Activated CD8-positive, alpha-beta T cell treated with anti-CD3 and anti-CD28 coated beads for 36 hours (primary cell): ENCODE results near the gene SYNM. TPM values are rescaled to one million over a fixed set of nuclear protein-coding genes. Genes with fewer than 3 reads are reported as not detected.

Experiments used
- ATAC-seq: fragments of 200-7000 bp; cut with Tn5 transposase; one replicate; pipeline ENCODE4 v1.10.0; 2021; ENCODE audit warnings: mild to moderate bottlenecking, moderate library complexity
- CTCF ChIA-PET: fragments of 350-600 bp; sonication (Branson Sonifier 250); formaldehyde crosslinking; loops from one replicate; lab custom pipeline; 2021; ENCODE audit warnings: antibody characterized with exemption; lab: Charles Lee
- POLR2A ChIA-PET: fragments of 350-600 bp; sonication (Branson Sonifier 250); formaldehyde crosslinking; loops from one replicate; lab custom pipeline; 2021; ENCODE audit warnings: antibody characterized with exemption; lab: Charles Lee
- DNase-seq: peaks from one replicate; pipeline ENCODE4 v3.0.0-alpha.2; 2020
- H3K27ac Mint-ChIP-seq: one replicate; pipeline ENCODE4 v1.8.0; 2021; ENCODE audit warnings: mild to moderate bottlenecking, mixed read lengths
- H3K27me3 Mint-ChIP-seq: one replicate; pipeline ENCODE4 v1.8.0; 2021; ENCODE audit warnings: mixed read lengths
- H3K36me3 Mint-ChIP-seq: one replicate; pipeline ENCODE4 v1.8.0; 2021; ENCODE audit warnings: low read depth, mixed read lengths
- H3K4me1 Mint-ChIP-seq: one replicate; pipeline ENCODE4 v1.8.0; 2021; ENCODE audit warnings: low read depth, mixed read lengths
- H3K4me3 Mint-ChIP-seq: one replicate; pipeline ENCODE4 v1.8.0; 2021; ENCODE audit warnings: mild to moderate bottlenecking, moderate library complexity, mixed read lengths
- H3K9me3 Mint-ChIP-seq: one replicate; pipeline ENCODE4 v1.8.0; 2021; ENCODE audit warnings: mixed read lengths
- intact Hi-C: fragments of 100-400 bp; cut with micrococcal nuclease; formaldehyde crosslinking; loops from one replicate; pipeline ENCODE4 v1.10.0; 2022
- total RNA-seq, 2 experiments: library from RNA; stranded (reverse); gene quantifications; one replicate each; pipeline ENCODE4 v1.2.3, GENCODE V29; 2021
- TF ChIP-seq, protein P1 (sequence below): fragments of 200-600 bp; IDR thresholded peaks from one replicate; pipeline ENCODE4 v1.8.0; 2022; ENCODE audit warnings: antibody characterized with exemption, mild to moderate bottlenecking

SYNM gene
- total RNA-seq, 2 experiments from 2014 or later: 0.63 to 0.69 TPM

DNA sequence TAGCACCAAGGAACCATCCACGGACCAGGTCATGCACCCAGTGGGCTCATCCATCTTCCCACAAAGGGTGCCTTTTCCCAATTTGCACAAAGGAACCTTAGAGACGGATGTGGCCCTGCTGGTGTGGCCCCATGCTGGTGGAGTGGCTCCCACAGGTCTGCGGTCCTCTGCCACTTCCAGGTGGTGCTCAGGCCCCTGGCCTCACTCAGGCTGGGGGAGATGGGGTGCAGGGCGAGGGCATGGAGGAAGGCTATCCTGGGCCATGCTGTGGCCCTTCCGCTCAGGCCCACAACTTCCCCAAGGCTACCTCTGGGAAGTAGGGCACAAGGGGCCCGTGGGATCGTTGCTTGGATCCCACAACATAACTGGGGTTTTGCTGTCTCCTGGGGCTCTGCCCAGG is 5.2 kb upstream of the SYNM start:
- Mint-ChIP-seq H3K36me3 (no peaks in the 10 kb centered on the region), H3K4me3 (no peak overlapping the region), H3K4me1 (peaks cover 2% of the 10 kb centered on the region), H3K27me3 (peaks cover 33% of the 10 kb centered on the region), H3K27ac (no peak overlapping the region), H3K9me3 (no peaks in the 10 kb centered on the region)
- no peak for ATAC-seq
- no peak for DNase-seq
- CTCF ChIA-PET: interaction anchor here (0.7 to 3.3 kb wide), 8 partner anchors 13 to 272 kb away, joined by 3 to 15 read pairs (median 4); no protein-coding TSS in a partner anchor
- intact Hi-C loops: no loop called here
- TF ChIP-seq, protein P1, sequence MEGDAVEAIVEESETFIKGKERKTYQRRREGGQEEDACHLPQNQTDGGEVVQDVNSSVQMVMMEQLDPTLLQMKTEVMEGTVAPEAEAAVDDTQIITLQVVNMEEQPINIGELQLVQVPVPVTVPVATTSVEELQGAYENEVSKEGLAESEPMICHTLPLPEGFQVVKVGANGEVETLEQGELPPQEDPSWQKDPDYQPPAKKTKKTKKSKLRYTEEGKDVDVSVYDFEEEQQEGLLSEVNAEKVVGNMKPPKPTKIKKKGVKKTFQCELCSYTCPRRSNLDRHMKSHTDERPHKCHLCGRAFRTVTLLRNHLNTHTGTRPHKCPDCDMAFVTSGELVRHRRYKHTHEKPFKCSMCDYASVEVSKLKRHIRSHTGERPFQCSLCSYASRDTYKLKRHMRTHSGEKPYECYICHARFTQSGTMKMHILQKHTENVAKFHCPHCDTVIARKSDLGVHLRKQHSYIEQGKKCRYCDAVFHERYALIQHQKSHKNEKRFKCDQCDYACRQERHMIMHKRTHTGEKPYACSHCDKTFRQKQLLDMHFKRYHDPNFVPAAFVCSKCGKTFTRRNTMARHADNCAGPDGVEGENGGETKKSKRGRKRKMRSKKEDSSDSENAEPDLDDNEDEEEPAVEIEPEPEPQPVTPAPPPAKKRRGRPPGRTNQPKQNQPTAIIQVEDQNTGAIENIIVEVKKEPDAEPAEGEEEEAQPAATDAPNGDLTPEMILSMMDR: no peak
- POLR2A ChIA-PET: no interaction called here

DNA sequence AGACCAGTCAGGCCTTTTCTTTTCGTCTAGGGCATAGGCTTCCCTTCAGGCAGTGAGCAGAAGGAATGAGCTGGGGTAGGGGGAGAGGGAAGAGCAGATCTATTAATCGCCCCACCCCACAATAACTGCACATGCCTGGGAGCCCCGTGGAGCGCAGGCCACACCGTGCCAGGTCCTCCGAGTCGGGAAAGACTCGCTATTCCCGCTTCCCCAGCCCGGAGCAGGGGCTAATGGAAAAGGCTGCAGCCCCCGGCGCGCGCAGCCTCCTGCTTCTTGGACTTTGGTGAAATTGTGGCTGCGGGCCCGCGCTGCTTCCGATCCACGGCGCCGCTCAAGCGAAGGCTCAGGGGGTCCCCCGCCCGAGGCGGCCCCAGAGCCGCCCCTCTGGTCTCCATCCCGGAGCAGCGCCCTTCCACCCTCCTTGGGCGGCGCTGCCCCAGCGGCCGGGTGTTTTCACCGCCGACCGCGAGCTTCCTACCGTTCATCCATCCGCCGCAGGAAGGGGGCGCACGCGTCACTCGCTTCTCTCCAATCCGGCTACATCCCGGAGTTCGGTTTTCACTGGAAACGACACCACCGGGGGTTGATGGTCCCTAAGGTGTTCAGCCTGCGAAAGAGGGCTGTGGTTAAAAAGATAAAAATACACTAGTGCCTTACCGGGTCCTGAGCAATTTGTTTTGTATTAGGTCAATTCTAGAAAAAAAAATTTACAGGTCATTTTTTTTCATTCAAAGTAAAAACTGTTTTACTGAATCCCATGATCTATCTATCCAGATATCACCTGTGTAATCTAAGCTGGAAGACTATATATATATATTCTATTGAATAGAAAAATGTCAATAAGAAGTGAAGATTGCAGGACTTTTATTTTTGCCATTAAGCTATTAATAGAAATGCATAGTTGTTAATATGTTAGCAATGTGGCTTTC is 4.4 kb upstream of the SYNM start:
- Mint-ChIP-seq H3K4me1 (peaks cover 2% of the 10 kb centered on the region), H3K4me3 (no peak overlapping the region), H3K27ac (no peak overlapping the region), H3K36me3 (no peaks in the 10 kb centered on the region), H3K27me3 (peaks cover 35% of the 10 kb centered on the region), H3K9me3 (no peaks in the 10 kb centered on the region)
- ChIA-PET POLR2A (no interaction called here), CTCF (interaction anchor here (0.6 to 3.7 kb wide), 24 partner anchors 9 to 604 kb away, joined by 3 to 19 read pairs (median 4); no protein-coding TSS in a partner anchor)
- DNase-seq: peak; percentile 69
- TF ChIP-seq, protein P1: peak; percentile 69
- intact Hi-C loops: no loop called here
- peak; percentile 38 for ATAC-seq

DNA sequence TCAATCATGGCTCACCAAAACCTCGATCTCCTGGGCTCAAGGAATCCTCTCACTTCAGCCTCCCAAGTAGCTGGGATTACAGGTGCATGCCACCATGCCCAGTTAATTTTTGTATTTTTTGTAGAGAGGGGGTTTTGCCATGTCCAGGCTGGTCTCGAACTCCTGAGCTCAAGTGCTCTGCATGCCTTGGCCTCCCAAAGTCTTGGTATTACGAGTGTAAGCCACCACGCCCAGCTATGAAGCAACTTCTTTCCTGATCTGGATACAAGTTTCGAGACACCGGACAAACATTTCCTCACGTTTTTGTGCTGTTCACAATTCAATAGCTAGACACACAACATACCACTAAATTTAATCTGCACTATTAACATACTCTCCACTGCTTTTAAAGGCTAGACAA is 3.4 kb upstream of the SYNM start:
- ATAC-seq (no peak), DNase-seq (no peak)
- no peaks in the 10 kb centered on the region for H3K9me3 Mint-ChIP-seq
- H3K27me3 Mint-ChIP-seq: peaks cover 39% of the 10 kb centered on the region
- no peak overlapping the region for H3K27ac Mint-ChIP-seq
- ChIA-PET CTCF (interaction anchor here (0.7 to 3.7 kb wide), 17 partner anchors 9 to 603 kb away, joined by 3 to 19 read pairs (median 5); no protein-coding TSS in a partner anchor), POLR2A (no interaction called here)
- intact Hi-C loops: no loop called here
- H3K4me1 Mint-ChIP-seq: peaks cover 8% of the 10 kb centered on the region
- no peaks in the 10 kb centered on the region for H3K36me3 Mint-ChIP-seq
- H3K4me3 Mint-ChIP-seq: no peak overlapping the region
- TF ChIP-seq, protein P1: no peak

DNA sequence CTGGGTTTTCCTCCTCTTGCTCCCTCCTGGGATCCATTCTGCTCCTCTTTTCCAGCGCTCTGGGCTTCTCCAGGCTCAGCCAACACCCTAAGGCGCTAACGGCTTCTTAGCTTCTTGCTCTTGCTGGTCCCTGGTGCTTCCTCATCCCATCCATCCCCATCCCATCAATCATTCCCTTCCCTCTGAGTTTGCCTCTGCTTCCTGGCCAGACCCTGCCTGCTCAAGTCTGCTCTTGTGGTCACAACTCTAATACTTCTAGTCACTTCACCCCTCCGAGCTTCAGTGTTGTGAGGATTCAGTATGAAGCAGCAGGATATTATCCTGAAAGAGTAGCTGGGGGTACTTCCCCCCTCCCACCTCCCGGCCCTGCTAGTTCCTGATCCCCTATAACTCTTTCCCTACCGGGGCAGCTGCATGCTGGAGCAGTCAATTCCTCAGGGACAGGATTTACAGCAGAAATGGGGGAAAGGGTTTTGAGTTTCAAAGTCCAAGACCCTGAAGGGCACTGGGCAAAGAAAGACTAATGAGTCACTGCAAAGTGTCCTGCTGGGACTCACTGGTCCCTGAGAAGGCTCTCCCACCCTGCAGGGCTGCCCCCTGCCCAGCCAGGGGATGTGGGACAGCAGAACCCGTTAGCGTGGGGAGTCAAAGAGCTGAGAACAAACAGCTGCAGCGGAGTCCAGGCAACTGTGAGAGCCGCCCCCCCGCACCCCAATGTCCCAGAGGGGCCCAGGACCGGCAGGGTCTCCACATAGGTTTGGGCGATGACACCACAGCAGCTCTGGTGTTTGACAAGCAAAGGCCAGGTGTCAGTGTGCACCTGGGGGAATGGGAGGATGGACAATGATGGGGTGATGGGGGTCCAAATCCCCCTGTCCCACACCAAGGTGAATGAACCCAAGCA is 2.3 kb upstream of the SYNM start:
- Mint-ChIP-seq H3K36me3 (no peaks in the 10 kb centered on the region), H3K27me3 (peaks cover 45% of the 10 kb centered on the region), H3K4me1 (peaks cover 13% of the 10 kb centered on the region), H3K9me3 (no peaks in the 10 kb centered on the region), H3K27ac (no peak overlapping the region), H3K4me3 (no peak overlapping the region)
- no peak for DNase-seq
- intact Hi-C loops: loop anchor here (2.0 kb wide), 1 partner anchor 110 kb away; no protein-coding TSS in a partner anchor
- ATAC-seq: no peak
- ChIA-PET CTCF (interaction anchor here (0.7 to 3.7 kb wide), 7 partner anchors 8 to 111 kb away, joined by 3 to 19 read pairs (median 9); no protein-coding TSS in a partner anchor), POLR2A (no interaction called here)
- TF ChIP-seq, protein P1: no peak
